Lower lobe of right lung (tissue), 2 donors: Measurements from ENCODE around the gene ANKRD52. TPM values are rescaled to one million over a fixed set of nuclear protein-coding genes. Genes with fewer than 3 reads are reported as not detected.
A peak's percentile ranks its signal among the peaks of the same experiment; 100 is the strongest.

Source experiments
- ATAC-seq, 2 donors: fragments of 200-7000 bp; cut with Tn5 transposase; one replicate each; pipeline ENCODE4 v1.9.1; 2020 to 2022; ENCODE audit warnings: mild to moderate bottlenecking in 2 of 2, moderate library complexity in 2 of 2
- DNase-seq: peaks from one replicate; pipeline ENCODE4 v3.0.0-alpha.2; 2020
- H3K27ac ChIP-seq: fragments of 200-600 bp; one replicate; pipeline ENCODE4 v1.8.0; 2022
- H3K27me3 ChIP-seq: fragments of 200-600 bp; one replicate; pipeline ENCODE4 v1.8.0; 2022; ENCODE audit warnings: low read depth
- H3K36me3 ChIP-seq: fragments of 200-600 bp; one replicate; pipeline ENCODE4 v1.8.0; 2022; ENCODE audit warnings: mild to moderate bottlenecking
- H3K4me1 ChIP-seq: fragments of 200-600 bp; one replicate; pipeline ENCODE4 v1.8.0; 2022
- H3K4me3 ChIP-seq: fragments of 200-600 bp; one replicate; pipeline ENCODE4 v1.8.0; 2022; ENCODE audit warnings: mild to moderate bottlenecking
- H3K9me3 ChIP-seq: fragments of 200-600 bp; one replicate; pipeline ENCODE4 v1.8.0; 2022
- CTCF ChIP-seq: fragments of 200-600 bp; IDR thresholded peaks from one replicate; pipeline ENCODE4 v1.8.0; 2022; ENCODE audit warnings: antibody characterized with exemption, mild to moderate bottlenecking
- intact Hi-C: fragments of 100-400 bp; cut with DNase I; formaldehyde crosslinking; loops from one replicate; pipeline ENCODE4 v1.11.0; 2022
- total RNA-seq: library from RNA; stranded (reverse); fragmentation: NEBNext Ultra II Directional; extraction: Animal tissue kit (Norgen Biotek cat#: 25700); gene quantifications from one replicate; pipeline ENCODE4 v1.2.1, GENCODE V29; 2021
- donor health status: DM: no; HTN: yes; CAD: no; lungs with severe emphysema.

Gene ANKRD52
- total RNA-seq, 1 donor from 2014 or later, result 27.8 TPM

- H3K9me3 ChIP-seq, result no peaks in the 10 kb centered on the region
- no peak for ATAC-seq
- H3K4me3 ChIP-seq, result no peak overlapping the region
- H3K27ac ChIP-seq, result no peak overlapping the region
- TF ChIP-seq CTCF, result no peak
- peaks cover 60% of the 10 kb centered on the region for H3K36me3 ChIP-seq
- intact Hi-C loops, result no loop called here
- DNase-seq, result no peak
- H3K27me3 ChIP-seq, result no peaks in the 10 kb centered on the region
- H3K4me1 ChIP-seq, result peaks cover 31% of the 10 kb centered on the region
These were observed 2.5 kb downstream of the ANKRD52 start for GRCh38 chr12:56255671-56256070.

GRCh38 chr12:56253091-56253490, 5.1 kb downstream of the ANKRD52 start:
- no peak for DNase-seq
- peaks cover 23% of the 10 kb centered on the region for H3K4me1 ChIP-seq
- H3K27ac ChIP-seq, result no peak overlapping the region
- peaks cover 85% of the 10 kb centered on the region for H3K36me3 ChIP-seq
- H3K9me3 ChIP-seq, result no peaks in the 10 kb centered on the region
- intact Hi-C loops, result no loop called here
- ATAC-seq, result no peak
- H3K27me3 ChIP-seq, result no peaks in the 10 kb centered on the region
- no peak for TF ChIP-seq CTCF
- H3K4me3 ChIP-seq, result no peak overlapping the region

- intact Hi-C loops, result no loop called here
- Histone ChIP-seq H3K4me3 (no peak overlapping the region), H3K9me3 (no peaks in the 10 kb centered on the region), H3K27me3 (no peaks in the 10 kb centered on the region), H3K27ac (no peak overlapping the region), H3K4me1 (peaks cover 23% of the 10 kb centered on the region), H3K36me3 (peaks cover 90% of the 10 kb centered on the region)
- ATAC-seq (no peak), DNase-seq (no peak)
- TF ChIP-seq CTCF, result no peak
These were observed 5.5 kb downstream of the ANKRD52 start for GRCh38 chr12:56252649-56253048.

GRCh38 chr12:56248711-56249110, 9.5 kb downstream of the ANKRD52 start:
- DNase-seq (no peak), ATAC-seq (peak in 1 of 2 donors; percentile 17)
- Histone ChIP-seq H3K4me3 (no peak overlapping the region), H3K9me3 (no peaks in the 10 kb centered on the region), H3K27ac (no peak overlapping the region), H3K4me1 (no peaks in the 10 kb centered on the region), H3K36me3 (peaks cover 100% of the 10 kb centered on the region), H3K27me3 (no peaks in the 10 kb centered on the region)
- intact Hi-C loops, result no loop called here
- TF ChIP-seq CTCF, result no peak

- no peaks in the 10 kb centered on the region for H3K4me1 ChIP-seq
- TF ChIP-seq CTCF, result no peak
- ATAC-seq, result peak in 1 of 2 donors; percentile 40
- no peak overlapping the region for H3K4me3 ChIP-seq
- H3K9me3 ChIP-seq, result no peaks in the 10 kb centered on the region
- intact Hi-C loops, result no loop called here
- DNase-seq, result no peak
- no peaks in the 10 kb centered on the region for H3K27me3 ChIP-seq
- peaks cover 100% of the 10 kb centered on the region for H3K36me3 ChIP-seq
- no peak overlapping the region for H3K27ac ChIP-seq
These were observed 10.3 kb downstream of the ANKRD52 start for GRCh38 chr12:56247923-56248322.

- Histone ChIP-seq H3K4me3 (no peak overlapping the region), H3K27ac (no peak overlapping the region), H3K36me3 (peaks cover 100% of the 10 kb centered on the region), H3K4me1 (no peaks in the 10 kb centered on the region), H3K27me3 (no peaks in the 10 kb centered on the region), H3K9me3 (no peaks in the 10 kb centered on the region)
- DNase-seq (no peak), ATAC-seq (no peak)
- intact Hi-C loops, result no loop called here
- TF ChIP-seq CTCF, result no peak
These were observed 13.7 kb downstream of the ANKRD52 start for GRCh38 chr12:56244494-56244893.
